Caco-2 (cell line): ENCODE data around the gene DSCAML1. TPM values are rescaled to one million over a fixed set of nuclear protein-coding genes. Genes with fewer than 3 reads are reported as not detected.

ENCODE experiments used
- BruUV-seq: library from RNA; stranded (reverse); fragments of 400-500 nt; replicated peaks from 2 replicates; lab custom pipeline; 2021; lab: Mats Ljungman, UMichigan
- CTCF ChIA-PET: fragments of 300-600 bp; sonication (Branson Sonifier 250); formaldehyde crosslinking; loops from one replicate; lab custom pipeline; 2022; ENCODE audit warnings: antibody characterized with exemption; lab: Charles Lee
- POLR2A ChIA-PET: fragments of 300-600 bp; sonication (Branson Sonifier 250); formaldehyde crosslinking; loops from one replicate; lab custom pipeline; 2022; ENCODE audit warnings: antibody characterized with exemption; lab: Charles Lee
- DNase-seq, 2 experiments: peaks; one replicate each; pipeline versions ENCODE4 v3.0.0 to v3.0.0-alpha.2; 2020 to 2022
- H3K27me3 ChIP-seq: replicated peaks from 2 replicates; pipeline ENCODE4 v1.6.0; 2011; ENCODE audit warnings: low read length; ENCODE audit not compliant: control insufficient read depth, insufficient read depth
- H3K36me3 ChIP-seq: 2 replicates; pipeline ENCODE4 v1.5.1; 2011; ENCODE audit warnings: low read length; ENCODE audit not compliant: control insufficient read depth, insufficient read depth
- H3K4me1 ChIP-seq: fragments of 250-450 bp; sonication (Bioruptor Pico); 2 replicates; pipeline ENCODE4 v1.5.1; 2020; ENCODE audit warnings: mild to moderate bottlenecking
- H3K4me3 ChIP-seq: 2 replicates; pipeline ENCODE4 v1.5.1; 2011; ENCODE audit warnings: low read depth, mild to moderate bottlenecking, control low read depth, low read length
- H3K9me3 ChIP-seq: fragments of 250-450 bp; sonication (Bioruptor Pico); 2 replicates; pipeline ENCODE4 v1.5.1; 2020; ENCODE audit warnings: mild to moderate bottlenecking, moderate library complexity
- H3K27ac Mint-ChIP-seq: one replicate; pipeline ENCODE4 v1.8.0; 2022; ENCODE audit warnings: mixed read lengths; ENCODE audit not compliant: unreplicated experiment
- H3K27me3 Mint-ChIP-seq: one replicate; pipeline ENCODE4 v1.8.0; 2022; ENCODE audit warnings: mixed read lengths; ENCODE audit not compliant: insufficient read depth, unreplicated experiment
- H3K36me3 Mint-ChIP-seq: one replicate; pipeline ENCODE4 v1.8.0; 2022; ENCODE audit warnings: mild to moderate bottlenecking, mixed read lengths; ENCODE audit not compliant: insufficient read depth, unreplicated experiment
- H3K4me1 Mint-ChIP-seq: one replicate; pipeline ENCODE4 v1.8.0; 2022; ENCODE audit warnings: low read depth, mixed read lengths; ENCODE audit not compliant: unreplicated experiment
- H3K4me3 Mint-ChIP-seq: one replicate; pipeline ENCODE4 v1.8.0; 2022; ENCODE audit warnings: mild to moderate bottlenecking, moderate library complexity, mixed read lengths; ENCODE audit not compliant: unreplicated experiment
- H3K9me3 Mint-ChIP-seq: one replicate; pipeline ENCODE4 v1.8.0; 2022; ENCODE audit warnings: mixed read lengths; ENCODE audit not compliant: unreplicated experiment
- CTCF ChIP-seq, 2 experiments: fragments of 200-600 bp in 1 of 2; IDR thresholded peaks; 1 replicate in 1 of 2; 2 replicates in 1 of 2; pipeline versions ENCODE4 v1.5.1 to v1.8.0; 2011 to 2022; ENCODE audit warnings: antibody characterized with exemption in 1 of 2, control low read depth in 1 of 2, inconsistent platforms in 1 of 2, low read depth in 1 of 2, low read length in 1 of 2, mild to moderate bottlenecking in 1 of 2, moderate library complexity in 1 of 2; ENCODE audit not compliant: insufficient read depth in 1 of 2, severe bottlenecking in 1 of 2, unreplicated experiment in 1 of 2
- intact Hi-C: fragments of 100-400 bp; cut with micrococcal nuclease; formaldehyde crosslinking; loops from one replicate; pipeline ENCODE4 v1.10.0; 2022; ENCODE audit not compliant: unreplicated experiment
- total RNA-seq: library from RNA; stranded (reverse); gene quantifications from 2 replicates; pipeline ENCODE4 v1.2.3, GENCODE V29; 2022

Gene DSCAML1
- total RNA-seq, 1 experiment from 2014 or later = not detected

DNA sequence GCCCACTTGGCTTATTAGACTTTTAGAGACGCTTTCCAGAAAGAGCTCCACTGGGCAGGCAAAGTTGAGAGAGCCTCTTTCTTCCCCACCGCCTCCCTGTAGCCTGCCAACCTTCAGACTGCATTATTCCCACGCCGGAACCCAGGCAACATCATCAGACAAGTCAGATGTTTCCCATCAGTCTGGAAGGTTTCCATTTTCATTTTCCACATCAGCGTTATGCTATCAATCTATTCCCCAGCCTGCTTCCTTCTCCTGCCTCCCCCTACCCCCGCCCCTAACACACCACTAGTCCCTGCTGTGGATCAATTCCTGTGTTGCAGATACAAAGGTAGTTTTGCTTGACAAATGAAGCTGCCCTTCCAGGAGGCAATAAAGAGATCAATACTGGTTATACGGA lies 184.8 kb downstream of the DSCAML1 start:
- no peak overlapping the region for H3K4me3 Mint-ChIP-seq
- Histone ChIP-seq H3K36me3 (no peaks in the 10 kb centered on the region), H3K9me3 (no peaks in the 10 kb centered on the region), H3K4me1 (no peaks in the 10 kb centered on the region), H3K27me3 (peaks cover 8% of the 10 kb centered on the region; the same call in 1 of the 2 replicates), H3K4me3 (no peak overlapping the region)
- no peaks in the 10 kb centered on the region for H3K36me3 Mint-ChIP-seq
- no peak for TF ChIP-seq CTCF (IDR thresholded peaks at IDR 0.05; ENCODE audit: insufficient read depth in 1 of 2, low read depth in 1 of 2, low read length in 1 of 2, severe bottlenecking in 1 of 2, unreplicated experiment in 1 of 2)
- intact Hi-C loops = loop anchor here (5.0 kb wide), 1 partner anchor 170 kb away; no protein-coding TSS in a partner anchor
- no peak overlapping the region for H3K27ac Mint-ChIP-seq
- ChIA-PET POLR2A (no interaction called here), CTCF (no interaction called here)
- H3K27me3 Mint-ChIP-seq = peaks cover 20% of the 10 kb centered on the region
- no peaks in the 10 kb centered on the region for H3K4me1 Mint-ChIP-seq
- H3K9me3 Mint-ChIP-seq = no peaks in the 10 kb centered on the region
- no peak for DNase-seq
- BruUV-seq = no TSS peak

- H3K27me3 ChIP-seq = peaks cover 8% of the 10 kb centered on the region; the same call in 1 of the 2 replicates
- BruUV-seq = no TSS peak
- no peak overlapping the region for H3K4me3 ChIP-seq
- Mint-ChIP-seq H3K27ac (no peak overlapping the region), H3K4me1 (no peaks in the 10 kb centered on the region), H3K4me3 (no peak overlapping the region), H3K9me3 (no peaks in the 10 kb centered on the region), H3K36me3 (no peaks in the 10 kb centered on the region), H3K27me3 (peaks cover 25% of the 10 kb centered on the region)
- H3K9me3 ChIP-seq = no peaks in the 10 kb centered on the region
- ChIA-PET POLR2A (no interaction called here), CTCF (interaction anchor here (0.5 to 1.1 kb wide), 4 partner anchors 10 to 784 kb away, joined by 3 to 5 read pairs (median 3); no protein-coding TSS in a partner anchor)
- no peaks in the 10 kb centered on the region for H3K4me1 ChIP-seq
- no peaks in the 10 kb centered on the region for H3K36me3 ChIP-seq
- intact Hi-C loops = loop anchor here (5.0 kb wide), 1 partner anchor 169 kb away; no protein-coding TSS in a partner anchor
- TF ChIP-seq CTCF (IDR thresholded peaks at IDR 0.05; ENCODE audit: insufficient read depth in 1 of 2, low read depth in 1 of 2, low read length in 1 of 2, severe bottlenecking in 1 of 2, unreplicated experiment in 1 of 2) = no peak
- no peak for DNase-seq
Measured at GRCh38 chr11:117610901-117611300, 186.1 kb downstream of the DSCAML1 start.

DNA sequence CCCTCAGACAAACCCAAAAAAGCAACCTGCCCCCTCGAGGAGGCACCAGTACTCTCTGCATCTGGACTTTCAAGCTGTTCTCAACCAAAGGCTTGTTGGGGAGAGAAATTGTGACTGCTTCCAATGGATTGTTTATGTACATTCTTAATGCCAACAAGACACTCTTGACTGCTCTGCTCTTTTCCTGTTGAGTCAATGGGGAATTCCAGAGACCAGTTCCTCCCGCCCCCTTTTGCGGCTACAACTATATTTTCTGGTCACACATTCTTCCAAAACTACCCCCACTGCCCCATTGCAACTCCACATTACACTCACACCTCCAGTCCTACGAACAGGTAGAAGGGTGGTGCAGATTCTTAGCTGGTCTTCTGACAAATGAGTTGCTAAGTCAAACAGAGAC lies 187.0 kb downstream of the DSCAML1 start:
- Mint-ChIP-seq H3K4me1 (no peaks in the 10 kb centered on the region), H3K9me3 (no peaks in the 10 kb centered on the region), H3K4me3 (no peak overlapping the region), H3K36me3 (no peaks in the 10 kb centered on the region), H3K27me3 (peaks cover 31% of the 10 kb centered on the region), H3K27ac (no peak overlapping the region)
- no TSS peak for BruUV-seq
- intact Hi-C loops = loop anchor here (5.0 kb wide), 1 partner anchor 168 kb away; no protein-coding TSS in a partner anchor
- DNase-seq = no peak
- Histone ChIP-seq H3K4me1 (no peaks in the 10 kb centered on the region), H3K27me3 (peaks cover 8% of the 10 kb centered on the region; the same call in 1 of the 2 replicates), H3K9me3 (no peaks in the 10 kb centered on the region), H3K4me3 (no peak overlapping the region), H3K36me3 (no peaks in the 10 kb centered on the region)
- TF ChIP-seq CTCF (IDR thresholded peaks at IDR 0.05; ENCODE audit: insufficient read depth in 1 of 2, low read depth in 1 of 2, low read length in 1 of 2, severe bottlenecking in 1 of 2, unreplicated experiment in 1 of 2) = no peak
- POLR2A ChIA-PET = no interaction called here
- CTCF ChIA-PET = interaction anchor here (0.5 kb wide), 1 partner anchor 708 kb away, joined by 5 read pairs; no protein-coding TSS in a partner anchor
